HepG2 (cell line): Measurements from ENCODE around the gene SNF8. TPM values are rescaled to one million over a fixed set of nuclear protein-coding genes. Genes with fewer than 3 reads are reported as not detected.

Experiments used
- CC2D1A ChIP-seq: sonication (generic); formaldehyde crosslinking; IDR thresholded peaks from 2 replicates; pipeline ENCODE4 v1.8.1; 2023; ENCODE audit warnings: mild to moderate bottlenecking, missing genetic modification reagents
- ETV6 ChIP-seq: sonication (generic); formaldehyde crosslinking; conservative IDR thresholded peaks from 2 replicates; pipeline ENCODE4 v1.4.0; 2020; ENCODE audit warnings: missing genetic modification reagents
- KDM6A ChIP-seq: IDR thresholded peaks from 2 replicates; pipeline ENCODE4 v1.6.1; 2016; ENCODE audit warnings: low read depth
- NFKBIZ ChIP-seq: IDR thresholded peaks from 2 replicates; pipeline ENCODE4 v1.6.1; 2018; ENCODE audit warnings: missing genetic modification reagents, missing compliant biosample characterization
- NR2F1 ChIP-seq, 2 experiments: fragments of 450-650 bp in 1 of 2; formaldehyde crosslinking in 1 of 2; IDR thresholded peaks; 2 replicates each; pipeline versions ENCODE4 v1.5.0 to v1.6.1; 2016 to 2020; ENCODE audit warnings: mild to moderate bottlenecking in 1 of 2, missing compliant biosample characterization in 1 of 2, missing genetic modification reagents in 1 of 2, moderate library complexity in 1 of 2
- RBM39 ChIP-seq: fragments of 200-400 bp; formaldehyde crosslinking; IDR thresholded peaks from one replicate; pipeline ENCODE4 v1.6.1; 2018; ENCODE audit warnings: antibody characterized with exemption, mild to moderate bottlenecking, low read depth, low read length; ENCODE audit not compliant: poor library complexity, severe bottlenecking
- RXRA ChIP-seq: sonication (generic); formaldehyde crosslinking; IDR thresholded peaks from 2 replicates; pipeline ENCODE4 v1.5.1; 2020; ENCODE audit warnings: missing genetic modification reagents
- ZFP1 ChIP-seq: IDR thresholded peaks from 2 replicates; pipeline ENCODE4 v1.6.1; 2016
- ZNF263 ChIP-seq: sonication (generic); formaldehyde crosslinking; IDR thresholded peaks from 2 replicates; pipeline ENCODE4 v1.4.0; 2020; ENCODE audit warnings: missing genetic modification reagents
- ZNF746 ChIP-seq: sonication (generic); formaldehyde crosslinking; IDR thresholded peaks from 2 replicates; pipeline ENCODE4 v1.8.0; 2022; ENCODE audit warnings: mild to moderate bottlenecking, missing genetic modification reagents
- polyA plus RNA-seq, 8 experiments: library from polyadenylated mRNA; depleted of rRNA in 3 of 8; stranded (reverse) in 7 of 8; unstranded in 1 of 8; fragments of >200 nt; fragmentation: Illumina TruSeq in 4 of 8; extraction: Trizol in 4 of 8; gene quantifications; 2 replicates each; pipeline versions ENCODE4 v1.2.1 to v1.2.3, GENCODE V29; 2011 to 2016; ENCODE audit warnings: low read depth in 4 of 8, missing spikeins in 1 of 8, mixed read lengths in 1 of 8; ENCODE audit not compliant: insufficient read depth in 1 of 8
- total RNA-seq, 5 experiments: library from RNA; depleted of rRNA; stranded (reverse); fragments of >200 nt; fragmentation: Illumina TruSeq; extraction: Trizol; gene quantifications; 2 replicates each; pipeline ENCODE4 v1.2.3, GENCODE V29; 2016; ENCODE audit warnings: low read depth in 1 of 5
- TF ChIP-seq, protein P1 (sequence below): sonication (generic); formaldehyde crosslinking; IDR thresholded peaks from 2 replicates; pipeline ENCODE4 v1.4.0; 2020; ENCODE audit warnings: missing genetic modification reagents
- TF ChIP-seq, protein P2 (sequence below): sonication (generic); formaldehyde crosslinking; IDR thresholded peaks from 2 replicates; pipeline ENCODE4 v1.4.0; 2020; ENCODE audit warnings: missing genetic modification reagents, borderline replicate concordance
- TF ChIP-seq, protein P3 (sequence below): sonication (generic); formaldehyde crosslinking; IDR thresholded peaks from 2 replicates; pipeline ENCODE4 v1.5.1; 2020; ENCODE audit warnings: mild to moderate bottlenecking, missing genetic modification reagents
- TF ChIP-seq, protein P4 (sequence below): sonication (generic); formaldehyde crosslinking; IDR thresholded peaks from 2 replicates; pipeline ENCODE4 v1.8.1; 2023; ENCODE audit warnings: mild to moderate bottlenecking, missing genetic modification reagents
- TF ChIP-seq, protein P5 (sequence below): IDR thresholded peaks from 2 replicates; pipeline ENCODE4 v1.4.0; 2020; ENCODE audit warnings: mild to moderate bottlenecking, missing genetic modification reagents

SNF8 gene
- total and polyA plus RNA-seq, 2 of the 13 experiments (the other 11 are each of a cell fraction or from before 2014, with no cell fraction given): 114 to 153 TPM

DNA sequence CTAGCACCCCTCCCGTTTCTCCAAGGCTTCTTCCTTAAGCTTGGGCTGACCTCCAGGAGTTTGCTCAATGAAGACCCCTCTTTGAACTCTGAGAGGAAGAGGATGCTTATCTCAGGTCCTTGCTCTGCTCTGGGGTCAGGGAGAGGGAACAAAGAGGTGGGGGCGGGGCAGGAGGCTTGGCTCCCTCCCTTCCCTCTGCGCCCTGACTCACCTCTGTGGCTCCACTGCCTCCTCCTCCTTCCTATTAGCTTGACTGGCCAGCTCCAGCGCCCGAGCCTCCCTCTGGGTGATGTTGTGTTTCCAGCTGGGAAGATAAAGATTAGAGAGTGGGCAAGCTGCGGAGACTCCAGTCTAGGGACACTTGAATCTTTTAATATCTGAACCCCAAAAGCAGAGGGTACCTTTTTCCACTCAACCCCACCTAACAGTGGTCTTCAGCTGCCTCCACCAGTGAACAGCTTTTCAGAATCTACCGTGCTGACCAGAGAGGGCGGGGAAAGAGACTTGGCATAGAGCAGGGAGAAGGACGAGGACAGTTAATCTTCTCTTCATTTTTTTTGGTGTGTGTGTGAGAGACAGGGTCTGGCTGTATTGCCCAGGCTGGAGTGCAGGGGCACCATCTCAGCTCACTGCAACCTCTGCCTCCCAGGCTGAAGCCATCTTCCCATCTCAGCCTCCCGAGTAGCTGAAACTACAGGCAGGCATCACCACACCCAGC, 17.0 kb upstream of the SNF8 start (continued):
- TF ChIP-seq, protein P1, sequence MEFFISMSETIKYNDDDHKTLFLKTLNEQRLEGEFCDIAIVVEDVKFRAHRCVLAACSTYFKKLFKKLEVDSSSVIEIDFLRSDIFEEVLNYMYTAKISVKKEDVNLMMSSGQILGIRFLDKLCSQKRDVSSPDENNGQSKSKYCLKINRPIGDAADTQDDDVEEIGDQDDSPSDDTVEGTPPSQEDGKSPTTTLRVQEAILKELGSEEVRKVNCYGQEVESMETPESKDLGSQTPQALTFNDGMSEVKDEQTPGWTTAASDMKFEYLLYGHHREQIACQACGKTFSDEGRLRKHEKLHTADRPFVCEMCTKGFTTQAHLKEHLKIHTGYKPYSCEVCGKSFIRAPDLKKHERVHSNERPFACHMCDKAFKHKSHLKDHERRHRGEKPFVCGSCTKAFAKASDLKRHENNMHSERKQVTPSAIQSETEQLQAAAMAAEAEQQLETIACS (CRISPR knock-in tag): no peak
- TF ChIP-seq ZNF746: peak; percentile 50; the same call in 1 of the 2 replicates
- TF ChIP-seq RBM39: no peak
- TF ChIP-seq NFKBIZ (CRISPR knock-in tag): 0 out of 2 replicates have a peak, but pooled peaks have one; percentile 20
- TF ChIP-seq KDM6A (CRISPR knock-in tag): no peak
- no peak for TF ChIP-seq ZFP1 (CRISPR knock-in tag)
- TF ChIP-seq, protein P2, sequence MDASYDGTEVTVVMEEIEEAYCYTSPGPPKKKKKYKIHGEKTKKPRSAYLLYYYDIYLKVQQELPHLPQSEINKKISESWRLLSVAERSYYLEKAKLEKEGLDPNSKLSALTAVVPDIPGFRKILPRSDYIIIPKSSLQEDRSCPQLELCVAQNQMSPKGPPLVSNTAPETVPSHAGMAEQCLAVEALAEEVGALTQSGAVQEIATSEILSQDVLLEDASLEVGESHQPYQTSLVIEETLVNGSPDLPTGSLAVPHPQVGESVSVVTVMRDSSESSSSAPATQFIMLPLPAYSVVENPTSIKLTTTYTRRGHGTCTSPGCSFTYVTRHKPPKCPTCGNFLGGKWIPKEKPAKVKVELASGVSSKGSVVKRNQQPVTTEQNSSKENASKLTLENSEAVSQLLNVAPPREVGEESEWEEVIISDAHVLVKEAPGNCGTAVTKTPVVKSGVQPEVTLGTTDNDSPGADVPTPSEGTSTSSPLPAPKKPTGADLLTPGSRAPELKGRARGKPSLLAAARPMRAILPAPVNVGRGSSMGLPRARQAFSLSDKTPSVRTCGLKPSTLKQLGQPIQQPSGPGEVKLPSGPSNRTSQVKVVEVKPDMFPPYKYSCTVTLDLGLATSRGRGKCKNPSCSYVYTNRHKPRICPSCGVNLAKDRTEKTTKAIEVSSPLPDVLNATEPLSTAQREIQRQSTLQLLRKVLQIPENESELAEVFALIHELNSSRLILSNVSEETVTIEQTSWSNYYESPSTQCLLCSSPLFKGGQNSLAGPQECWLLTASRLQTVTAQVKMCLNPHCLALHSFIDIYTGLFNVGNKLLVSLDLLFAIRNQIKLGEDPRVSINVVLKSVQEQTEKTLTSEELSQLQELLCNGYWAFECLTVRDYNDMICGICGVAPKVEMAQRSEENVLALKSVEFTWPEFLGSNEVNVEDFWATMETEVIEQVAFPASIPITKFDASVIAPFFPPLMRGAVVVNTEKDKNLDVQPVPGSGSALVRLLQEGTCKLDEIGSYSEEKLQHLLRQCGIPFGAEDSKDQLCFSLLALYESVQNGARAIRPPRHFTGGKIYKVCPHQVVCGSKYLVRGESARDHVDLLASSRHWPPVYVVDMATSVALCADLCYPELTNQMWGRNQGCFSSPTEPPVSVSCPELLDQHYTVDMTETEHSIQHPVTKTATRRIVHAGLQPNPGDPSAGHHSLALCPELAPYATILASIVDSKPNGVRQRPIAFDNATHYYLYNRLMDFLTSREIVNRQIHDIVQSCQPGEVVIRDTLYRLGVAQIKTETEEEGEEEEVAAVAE (CRISPR knock-in tag): no peak
- peak; percentile 83; the same call in 1 of the 2 replicates for TF ChIP-seq RXRA
- TF ChIP-seq, protein P3, sequence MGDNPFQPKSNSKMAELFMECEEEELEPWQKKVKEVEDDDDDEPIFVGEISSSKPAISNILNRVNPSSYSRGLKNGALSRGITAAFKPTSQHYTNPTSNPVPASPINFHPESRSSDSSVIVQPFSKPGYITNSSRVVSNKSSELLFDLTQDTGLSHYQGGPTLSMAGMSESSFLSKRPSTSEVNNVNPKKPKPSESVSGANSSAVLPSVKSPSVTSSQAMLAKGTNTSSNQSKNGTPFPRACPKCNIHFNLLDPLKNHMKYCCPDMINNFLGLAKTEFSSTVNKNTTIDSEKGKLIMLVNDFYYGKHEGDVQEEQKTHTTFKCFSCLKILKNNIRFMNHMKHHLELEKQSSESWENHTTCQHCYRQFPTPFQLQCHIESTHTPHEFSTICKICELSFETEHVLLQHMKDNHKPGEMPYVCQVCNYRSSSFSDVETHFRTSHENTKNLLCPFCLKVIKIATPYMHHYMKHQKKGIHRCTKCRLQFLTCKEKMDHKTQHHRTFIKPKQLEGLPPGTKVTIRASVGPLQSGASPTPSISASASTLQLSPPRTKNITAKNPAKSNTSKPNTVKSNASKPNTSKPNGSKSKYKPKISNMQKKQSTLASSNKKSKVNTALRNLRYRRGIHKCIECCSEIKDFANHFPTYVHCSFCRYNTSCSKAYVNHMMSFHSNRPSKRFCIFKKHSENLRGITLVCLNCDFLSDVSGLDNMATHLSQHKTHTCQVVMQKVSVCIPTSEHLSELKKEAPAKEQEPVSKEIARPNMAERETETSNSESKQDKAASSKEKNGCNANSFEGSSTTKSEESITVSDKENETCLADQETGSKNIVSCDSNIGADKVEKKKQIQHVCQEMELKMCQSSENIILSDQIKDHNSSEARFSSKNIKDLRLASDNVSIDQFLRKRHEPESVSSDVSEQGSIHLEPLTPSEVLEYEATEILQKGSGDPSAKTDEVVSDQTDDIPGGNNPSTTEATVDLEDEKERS: 0 out of 2 replicates have a peak, but pooled peaks have one; percentile 46
- 0 out of 2 replicates have a peak, but pooled peaks have one; percentile 21 for TF ChIP-seq ETV6
- TF ChIP-seq NR2F1 (CRISPR knock-in tag; IDR thresholded peaks at IDR 0.05): peak in 1 of 2 experiments; percentile 42; a peak in 1 of 4 replicates
- TF ChIP-seq, protein P4, sequence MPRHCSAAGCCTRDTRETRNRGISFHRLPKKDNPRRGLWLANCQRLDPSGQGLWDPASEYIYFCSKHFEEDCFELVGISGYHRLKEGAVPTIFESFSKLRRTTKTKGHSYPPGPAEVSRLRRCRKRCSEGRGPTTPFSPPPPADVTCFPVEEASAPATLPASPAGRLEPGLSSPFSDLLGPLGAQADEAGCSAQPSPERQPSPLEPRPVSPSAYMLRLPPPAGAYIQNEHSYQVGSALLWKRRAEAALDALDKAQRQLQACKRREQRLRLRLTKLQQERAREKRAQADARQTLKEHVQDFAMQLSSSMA (CRISPR knock-in tag): 0 out of 2 replicates have a peak, but pooled peaks have one; percentile 27
- TF ChIP-seq, protein P5, sequence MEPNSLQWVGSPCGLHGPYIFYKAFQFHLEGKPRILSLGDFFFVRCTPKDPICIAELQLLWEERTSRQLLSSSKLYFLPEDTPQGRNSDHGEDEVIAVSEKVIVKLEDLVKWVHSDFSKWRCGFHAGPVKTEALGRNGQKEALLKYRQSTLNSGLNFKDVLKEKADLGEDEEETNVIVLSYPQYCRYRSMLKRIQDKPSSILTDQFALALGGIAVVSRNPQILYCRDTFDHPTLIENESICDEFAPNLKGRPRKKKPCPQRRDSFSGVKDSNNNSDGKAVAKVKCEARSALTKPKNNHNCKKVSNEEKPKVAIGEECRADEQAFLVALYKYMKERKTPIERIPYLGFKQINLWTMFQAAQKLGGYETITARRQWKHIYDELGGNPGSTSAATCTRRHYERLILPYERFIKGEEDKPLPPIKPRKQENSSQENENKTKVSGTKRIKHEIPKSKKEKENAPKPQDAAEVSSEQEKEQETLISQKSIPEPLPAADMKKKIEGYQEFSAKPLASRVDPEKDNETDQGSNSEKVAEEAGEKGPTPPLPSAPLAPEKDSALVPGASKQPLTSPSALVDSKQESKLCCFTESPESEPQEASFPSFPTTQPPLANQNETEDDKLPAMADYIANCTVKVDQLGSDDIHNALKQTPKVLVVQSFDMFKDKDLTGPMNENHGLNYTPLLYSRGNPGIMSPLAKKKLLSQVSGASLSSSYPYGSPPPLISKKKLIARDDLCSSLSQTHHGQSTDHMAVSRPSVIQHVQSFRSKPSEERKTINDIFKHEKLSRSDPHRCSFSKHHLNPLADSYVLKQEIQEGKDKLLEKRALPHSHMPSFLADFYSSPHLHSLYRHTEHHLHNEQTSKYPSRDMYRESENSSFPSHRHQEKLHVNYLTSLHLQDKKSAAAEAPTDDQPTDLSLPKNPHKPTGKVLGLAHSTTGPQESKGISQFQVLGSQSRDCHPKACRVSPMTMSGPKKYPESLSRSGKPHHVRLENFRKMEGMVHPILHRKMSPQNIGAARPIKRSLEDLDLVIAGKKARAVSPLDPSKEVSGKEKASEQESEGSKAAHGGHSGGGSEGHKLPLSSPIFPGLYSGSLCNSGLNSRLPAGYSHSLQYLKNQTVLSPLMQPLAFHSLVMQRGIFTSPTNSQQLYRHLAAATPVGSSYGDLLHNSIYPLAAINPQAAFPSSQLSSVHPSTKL: peak; percentile 51
- peak; percentile 63; the same call in 1 of the 2 replicates for TF ChIP-seq ZNF263
- TF ChIP-seq CC2D1A (CRISPR knock-in tag): no peak
